Mammary epithelial cell (primary cell): ENCODE measurements around the gene WDR72.

Source experiments
- EZH2 ChIP-seq: IDR thresholded peaks from 2 replicates; pipeline ENCODE4 v1.6.1; 2012; ENCODE audit warnings: low read length, inconsistent platforms, borderline replicate concordance
- TF ChIP-seq, protein P1 (sequence below), 2 donors: IDR thresholded peaks in 1 of 2; conservative IDR thresholded peaks in 1 of 2; 2 replicates each; pipeline ENCODE4 v1.5.1; 2011 to 2012; ENCODE audit warnings: inconsistent platforms in 2 of 2, low read length in 2 of 2, mild to moderate bottlenecking in 2 of 2, control low read depth in 1 of 2, low read depth in 1 of 2; ENCODE audit not compliant: insufficient read depth in 1 of 2; ENCODE audit errors: extremely low read depth in 1 of 2

DNA sequence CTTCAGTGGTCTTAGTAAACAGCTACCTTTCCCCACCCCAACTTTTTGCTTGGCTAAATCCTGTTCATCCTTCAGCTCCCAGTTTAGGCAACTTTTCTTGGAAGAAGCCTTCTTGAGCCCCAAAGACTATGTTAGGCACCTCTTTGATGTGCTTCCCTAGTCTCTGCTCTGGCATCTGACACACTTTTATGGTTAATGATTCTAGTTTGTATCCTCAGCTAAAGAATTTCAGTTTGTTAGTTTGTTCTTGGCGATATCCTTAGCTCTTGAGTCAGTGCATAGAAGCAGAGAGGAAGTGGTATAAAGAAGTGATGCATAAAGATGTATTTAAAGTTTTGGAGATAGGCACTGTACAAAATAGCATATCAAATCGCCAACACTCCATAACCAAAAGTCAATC lies 168.4 kb downstream of the WDR72 start:
- TF ChIP-seq, protein P1, sequence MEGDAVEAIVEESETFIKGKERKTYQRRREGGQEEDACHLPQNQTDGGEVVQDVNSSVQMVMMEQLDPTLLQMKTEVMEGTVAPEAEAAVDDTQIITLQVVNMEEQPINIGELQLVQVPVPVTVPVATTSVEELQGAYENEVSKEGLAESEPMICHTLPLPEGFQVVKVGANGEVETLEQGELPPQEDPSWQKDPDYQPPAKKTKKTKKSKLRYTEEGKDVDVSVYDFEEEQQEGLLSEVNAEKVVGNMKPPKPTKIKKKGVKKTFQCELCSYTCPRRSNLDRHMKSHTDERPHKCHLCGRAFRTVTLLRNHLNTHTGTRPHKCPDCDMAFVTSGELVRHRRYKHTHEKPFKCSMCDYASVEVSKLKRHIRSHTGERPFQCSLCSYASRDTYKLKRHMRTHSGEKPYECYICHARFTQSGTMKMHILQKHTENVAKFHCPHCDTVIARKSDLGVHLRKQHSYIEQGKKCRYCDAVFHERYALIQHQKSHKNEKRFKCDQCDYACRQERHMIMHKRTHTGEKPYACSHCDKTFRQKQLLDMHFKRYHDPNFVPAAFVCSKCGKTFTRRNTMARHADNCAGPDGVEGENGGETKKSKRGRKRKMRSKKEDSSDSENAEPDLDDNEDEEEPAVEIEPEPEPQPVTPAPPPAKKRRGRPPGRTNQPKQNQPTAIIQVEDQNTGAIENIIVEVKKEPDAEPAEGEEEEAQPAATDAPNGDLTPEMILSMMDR (conservative IDR thresholded peaks at IDR 0.05 in 1 of 2, IDR thresholded peaks at IDR 0.05 in 1 of 2; ENCODE audit: extremely low read depth in 1 of 2, insufficient read depth in 1 of 2, low read depth in 1 of 2, low read length in 2 of 2), result no peak
- TF ChIP-seq EZH2, result no peak
